Measurements from ENCODE around the gene EPHA7. TPM values are rescaled to one million over a fixed set of nuclear protein-coding genes. Genes with fewer than 3 reads are reported as not detected.

Gene EPHA7
- total RNA-seq, 1 donor from 2014 or later: 80.7 TPM

- H3K9me3 ChIP-seq (ENCODE audit: low read depth): no peaks in the 10 kb centered on the region
- no peak overlapping the region for H3K27ac ChIP-seq
- no peaks in the 10 kb centered on the region for H4K20me1 ChIP-seq (ENCODE audit: low read depth)
- no peaks in the 10 kb centered on the region for H3K79me2 ChIP-seq (ENCODE audit: low read depth)
- H3F3A ChIP-seq (ENCODE audit: low read depth): no peaks in the 10 kb centered on the region
- Mint-ChIP-seq H3K4me1 (no peaks in the 10 kb centered on the region), H3K9me3 (no peaks in the 10 kb centered on the region), H3K27ac (no peak overlapping the region), H3K4me3 (no peak overlapping the region), H3K36me3 (peaks cover 9% of the 10 kb centered on the region), H3K27me3 (ENCODE audit: insufficient read depth, low read depth) (no peaks in the 10 kb centered on the region)
- no peaks in the 10 kb centered on the region for H3K27me3 ChIP-seq
- DNase-seq (ENCODE audit: low spot score): no peak
- H3K36me3 ChIP-seq: peaks cover 4% of the 10 kb centered on the region
- H3K4me3 ChIP-seq: no peak overlapping the region
- H3K4me1 ChIP-seq: no peaks in the 10 kb centered on the region
- no peak for TF ChIP-seq EZH2 (IDR thresholded peaks at IDR 0.05)
- no peak for TF ChIP-seq EZH2phosphoT487 (IDR thresholded peaks at IDR 0.05)
- TF ChIP-seq CTCF (IDR thresholded peaks at IDR 0.05): no peak
- no peak overlapping the region for H3K9ac ChIP-seq
- no peak overlapping the region for H3K4me2 ChIP-seq
- no peak overlapping the region for H2AFZ ChIP-seq (replicated peaks)
Observed at GRCh38 chr6:93248631-93249030, 170.7 kb downstream of the EPHA7 start.

GRCh38 chr6:93243231-93243778 lies 176.1 kb downstream of the EPHA7 start:
- H3K4me3 Mint-ChIP-seq: no peak overlapping the region
- no peak overlapping the region for H3K4me2 ChIP-seq
- H3K4me1 ChIP-seq: peaks cover 14% of the 10 kb centered on the region
- H3K36me3 Mint-ChIP-seq: peaks cover 6% of the 10 kb centered on the region
- no peaks in the 10 kb centered on the region for H3K79me2 ChIP-seq (ENCODE audit: low read depth)
- H3K9ac ChIP-seq: no peak overlapping the region
- H3K4me3 ChIP-seq: no peak overlapping the region
- peaks cover 11% of the 10 kb centered on the region for H3K4me1 Mint-ChIP-seq
- no peaks in the 10 kb centered on the region for H3K27me3 Mint-ChIP-seq (ENCODE audit: insufficient read depth, low read depth)
- TF ChIP-seq CTCF (IDR thresholded peaks at IDR 0.05) (no peak), EZH2phosphoT487 (IDR thresholded peaks at IDR 0.05) (no peak), EZH2 (IDR thresholded peaks at IDR 0.05) (no peak)
- H3K27ac ChIP-seq: no peak overlapping the region
- DNase-seq (ENCODE audit: low spot score): no peak
- no peaks in the 10 kb centered on the region for H3K36me3 ChIP-seq
- H3K27ac Mint-ChIP-seq: no peak overlapping the region
- H2AFZ ChIP-seq (replicated peaks): no peak overlapping the region
- H3K9me3 Mint-ChIP-seq: no peaks in the 10 kb centered on the region
- peaks cover 7% of the 10 kb centered on the region for H3F3A ChIP-seq (ENCODE audit: low read depth)
- H3K27me3 ChIP-seq: no peaks in the 10 kb centered on the region
- H4K20me1 ChIP-seq (ENCODE audit: low read depth): no peaks in the 10 kb centered on the region
- H3K9me3 ChIP-seq (ENCODE audit: low read depth): no peaks in the 10 kb centered on the region

GRCh38 chr6:93242049-93242448 lies 177.3 kb downstream of the EPHA7 start:
- no peaks in the 10 kb centered on the region for H3K79me2 ChIP-seq (ENCODE audit: low read depth)
- H3K27ac ChIP-seq: peak overlapping the region; percentile 7
- no peak overlapping the region for H3K27ac Mint-ChIP-seq
- H3K4me2 ChIP-seq: no peak overlapping the region
- H3K4me3 ChIP-seq: no peak overlapping the region
- H3K36me3 Mint-ChIP-seq: peaks cover 6% of the 10 kb centered on the region
- H3K36me3 ChIP-seq: no peaks in the 10 kb centered on the region
- no peaks in the 10 kb centered on the region for H3K27me3 Mint-ChIP-seq (ENCODE audit: insufficient read depth, low read depth)
- no peak overlapping the region for H3K4me3 Mint-ChIP-seq
- H3K4me1 Mint-ChIP-seq: peaks cover 11% of the 10 kb centered on the region
- H3K4me1 ChIP-seq: peaks cover 14% of the 10 kb centered on the region
- H3K9me3 ChIP-seq (ENCODE audit: low read depth): no peaks in the 10 kb centered on the region
- no peaks in the 10 kb centered on the region for H4K20me1 ChIP-seq (ENCODE audit: low read depth)
- no peaks in the 10 kb centered on the region for H3K9me3 Mint-ChIP-seq
- no peak overlapping the region for H3K9ac ChIP-seq
- TF ChIP-seq EZH2phosphoT487 (IDR thresholded peaks at IDR 0.05): no peak
- TF ChIP-seq EZH2 (IDR thresholded peaks at IDR 0.05): no peak
- TF ChIP-seq CTCF (IDR thresholded peaks at IDR 0.05): no peak
- H3K27me3 ChIP-seq: no peaks in the 10 kb centered on the region
- no peak overlapping the region for H2AFZ ChIP-seq (replicated peaks)
- peak; percentile 8 for DNase-seq (ENCODE audit: low spot score)
- peaks cover 7% of the 10 kb centered on the region for H3F3A ChIP-seq (ENCODE audit: low read depth)

Data from neural progenitor cell (in vitro differentiated cells).